Measurements from ENCODE around the gene CNKSR3.
"Not testable (repeated sequence)": the region's sequence is repeated elsewhere in the genome, so short reads cannot be mapped to it uniquely, and the experiment has no call there.

The CNKSR3 gene

GRCh38 chr6:154528310-154528915 lies 17.9 kb upstream of the CNKSR3 start:
- peak; percentile 57 for DNase-seq (ENCODE audit: low read depth)

DNA sequence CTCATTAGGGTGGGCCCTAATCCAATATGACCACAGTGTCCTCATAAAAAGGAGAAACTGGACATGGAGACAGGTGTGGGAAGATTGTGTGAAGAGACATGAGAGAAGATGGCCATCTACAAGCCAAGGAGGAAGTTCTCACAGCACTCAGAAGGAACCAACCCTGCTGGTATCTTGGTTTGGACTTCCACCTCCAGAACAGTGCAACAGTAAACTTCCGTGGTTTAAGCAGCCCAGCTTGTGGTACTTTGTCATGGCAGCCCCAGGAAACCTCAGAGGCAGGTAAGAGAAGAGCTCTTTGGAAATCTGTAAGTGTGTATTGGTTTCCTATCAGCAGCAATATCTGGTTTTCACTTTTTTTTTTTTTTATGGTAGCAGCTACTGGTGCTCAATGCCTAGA lies 16.5 kb upstream of the CNKSR3 start:
- no peak for DNase-seq (ENCODE audit: low read depth)

DNA sequence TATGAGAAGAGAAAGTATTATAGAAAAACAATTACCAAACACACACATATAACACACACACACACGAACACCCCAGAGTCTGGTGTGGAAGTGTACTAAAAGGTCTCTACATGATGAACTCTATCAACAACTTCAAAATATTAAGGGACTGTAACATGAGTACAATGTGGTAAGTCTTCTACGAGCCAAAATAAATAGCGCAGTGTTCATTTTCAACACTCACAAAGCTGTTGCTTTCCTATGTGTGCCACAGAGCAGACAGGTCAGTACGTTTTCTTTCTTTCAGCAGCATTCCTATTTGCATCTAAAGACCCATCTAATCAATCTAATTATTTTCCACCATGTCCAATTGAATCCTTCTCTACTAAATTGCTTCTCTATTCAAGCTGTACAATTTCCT lies 12.1 kb upstream of the CNKSR3 start:
- DNase-seq (ENCODE audit: low read depth): no peak

- peak; percentile 22 for DNase-seq (ENCODE audit: low read depth)
Measured at GRCh38 chr6:154521412-154521811, 10.9 kb upstream of the CNKSR3 start.

DNA sequence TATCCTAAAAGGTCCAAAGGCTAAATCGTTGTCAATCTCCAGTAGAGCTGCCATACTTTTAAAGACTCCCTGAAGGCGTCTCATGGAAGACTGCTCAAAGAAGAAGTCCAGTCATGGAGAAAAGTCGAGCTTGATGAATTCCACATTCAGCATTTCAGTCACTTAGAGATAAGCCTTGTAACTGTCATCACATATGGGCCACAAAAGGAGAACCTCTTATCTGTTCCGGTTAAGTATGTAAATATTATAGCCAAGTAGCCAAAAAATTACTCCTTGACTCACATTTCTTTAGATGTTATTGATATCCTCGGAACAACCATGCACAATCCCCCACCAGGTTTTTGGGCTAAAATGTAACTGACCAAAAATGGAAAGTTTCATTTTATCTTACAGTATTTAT lies 9.8 kb upstream of the CNKSR3 start:
- DNase-seq (ENCODE audit: low read depth): no peak

DNA sequence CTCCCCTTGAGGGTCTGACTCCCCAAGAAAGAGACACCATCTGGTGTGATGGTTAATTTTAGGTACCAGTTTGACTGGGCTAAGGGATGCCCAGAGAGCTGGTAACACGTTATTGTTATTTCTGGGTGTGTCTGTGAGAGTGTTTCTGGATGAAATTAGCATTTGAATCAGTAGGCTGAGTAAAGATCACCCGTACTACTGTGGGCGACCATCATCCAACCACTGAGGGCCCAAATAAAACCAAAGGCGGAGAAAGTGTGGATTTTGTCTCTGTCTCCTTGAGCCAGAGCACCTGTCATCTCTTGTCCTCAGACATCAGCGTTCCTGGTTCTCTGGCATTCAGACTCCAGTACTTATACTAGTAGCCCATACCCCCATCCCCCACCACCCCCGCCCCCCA lies 7.9 kb upstream of the CNKSR3 start:
- no peak for DNase-seq (ENCODE audit: low read depth)

DNA sequence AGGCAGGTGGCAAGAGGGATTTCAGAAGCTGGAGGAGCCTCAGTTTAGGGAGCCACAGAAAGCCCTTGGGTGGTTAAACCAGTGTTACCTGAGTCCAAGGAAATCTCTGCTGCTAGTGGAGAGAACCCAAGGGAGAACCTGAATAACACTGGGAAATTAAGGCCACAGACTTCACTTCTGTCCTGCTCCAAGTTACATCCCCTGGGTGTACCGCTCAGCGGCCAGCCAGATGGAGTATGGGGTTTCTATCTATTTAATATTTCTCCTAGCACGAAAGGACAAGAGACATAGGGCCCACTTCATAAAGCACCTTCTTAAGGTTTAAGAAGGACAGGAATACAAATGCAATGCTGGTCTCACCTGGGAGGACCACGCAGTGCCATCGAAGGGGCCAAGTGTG lies 5.8 kb upstream of the CNKSR3 start:
- DNase-seq (ENCODE audit: low read depth): no peak

- DNase-seq (ENCODE audit: low read depth): no peak
Measured at GRCh38 chr6:154515826-154516225, 5.3 kb upstream of the CNKSR3 start.

- not testable (repeated sequence) for DNase-seq (ENCODE audit: low read depth)
Measured at GRCh38 chr6:154515076-154515475, 4.6 kb upstream of the CNKSR3 start.

DNA sequence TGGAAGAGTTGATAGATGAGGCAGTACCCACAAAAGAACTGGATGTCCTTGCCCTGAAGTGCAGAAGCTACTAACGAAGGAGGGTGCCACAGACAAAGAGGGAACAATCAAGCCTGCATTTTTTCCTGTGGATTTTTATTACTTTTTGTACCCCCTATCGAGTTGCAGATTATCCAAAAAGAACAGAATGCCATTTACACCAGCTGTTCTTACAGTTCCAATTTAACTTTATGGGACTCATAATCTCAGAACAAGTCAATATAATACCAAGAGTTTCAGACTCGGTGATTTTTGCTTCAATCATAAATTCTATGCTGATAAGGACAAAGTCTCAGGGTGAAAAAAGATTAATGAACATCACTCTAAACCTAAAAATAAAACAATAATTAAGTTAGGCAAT lies 4.0 kb upstream of the CNKSR3 start:
- DNase-seq (ENCODE audit: low read depth): no peak

GRCh38 chr6:154513601-154514320 lies 3.3 kb upstream of the CNKSR3 start:
- DNase-seq (ENCODE audit: low read depth): peak; percentile 71

DNA sequence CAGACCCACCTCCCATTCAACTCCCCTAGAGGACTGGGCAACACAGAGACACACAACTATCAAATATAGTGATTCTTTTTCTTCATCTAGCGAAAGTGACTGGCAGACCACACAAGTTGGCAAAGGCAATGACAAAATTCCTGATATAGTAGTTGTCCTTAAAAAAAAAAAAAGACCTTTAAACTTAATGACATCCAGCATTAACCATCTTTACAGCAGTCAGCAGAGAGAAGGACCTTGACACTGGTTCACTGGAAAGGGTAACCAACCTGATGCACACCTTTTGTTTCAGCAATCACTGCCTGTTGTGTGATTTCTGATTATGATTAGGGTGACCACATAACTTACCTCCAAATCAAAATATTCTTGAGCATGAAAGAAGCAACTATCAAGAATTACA lies 1.7 kb upstream of the CNKSR3 start:
- DNase-seq (ENCODE audit: low read depth): no peak

- DNase-seq (ENCODE audit: low read depth): no peak
Measured at GRCh38 chr6:154511791-154512190, 1.3 kb upstream of the CNKSR3 start.

DNA sequence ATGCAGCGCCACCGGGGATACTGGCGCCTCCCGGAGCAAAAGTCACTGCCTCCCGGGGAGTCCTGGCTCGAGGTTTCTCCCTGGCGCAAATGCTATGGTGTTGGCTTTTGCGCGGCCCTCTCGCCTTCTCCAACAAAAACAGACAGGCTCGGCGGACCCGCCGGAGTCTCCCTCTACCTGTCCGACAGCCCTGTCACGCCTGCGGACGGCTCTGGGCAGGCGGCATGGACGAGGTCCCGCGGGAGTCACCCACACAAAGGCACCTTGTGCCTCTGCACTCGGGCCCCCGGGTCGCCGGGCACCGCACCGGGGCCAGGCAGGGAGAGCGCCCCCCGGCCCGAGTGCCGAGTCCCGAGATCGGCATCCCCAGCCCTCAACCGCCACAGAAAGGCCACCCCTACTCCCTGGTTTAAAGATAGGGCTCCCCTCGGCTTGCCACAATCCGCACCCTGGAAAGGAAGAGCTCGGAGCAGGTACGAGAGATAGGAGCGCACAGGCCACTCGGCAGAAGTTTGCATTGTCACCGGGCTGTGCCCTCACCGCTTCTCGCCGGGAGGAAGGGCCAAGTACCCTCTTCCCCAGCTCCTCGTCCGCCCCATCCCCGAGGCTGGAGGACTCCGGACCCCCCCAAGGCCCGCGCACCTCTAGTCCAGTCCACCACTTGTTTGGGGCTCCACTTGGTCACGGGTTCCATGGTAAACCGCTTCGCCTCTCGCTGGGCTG lies 903 bp downstream of the CNKSR3 start:
- DNase-seq (ENCODE audit: low read depth): peak; percentile 21

GRCh38 chr6:154508573-154509375 lies 1.7 kb downstream of the CNKSR3 start:
- peak; percentile 34 for DNase-seq (ENCODE audit: low read depth)

DNA sequence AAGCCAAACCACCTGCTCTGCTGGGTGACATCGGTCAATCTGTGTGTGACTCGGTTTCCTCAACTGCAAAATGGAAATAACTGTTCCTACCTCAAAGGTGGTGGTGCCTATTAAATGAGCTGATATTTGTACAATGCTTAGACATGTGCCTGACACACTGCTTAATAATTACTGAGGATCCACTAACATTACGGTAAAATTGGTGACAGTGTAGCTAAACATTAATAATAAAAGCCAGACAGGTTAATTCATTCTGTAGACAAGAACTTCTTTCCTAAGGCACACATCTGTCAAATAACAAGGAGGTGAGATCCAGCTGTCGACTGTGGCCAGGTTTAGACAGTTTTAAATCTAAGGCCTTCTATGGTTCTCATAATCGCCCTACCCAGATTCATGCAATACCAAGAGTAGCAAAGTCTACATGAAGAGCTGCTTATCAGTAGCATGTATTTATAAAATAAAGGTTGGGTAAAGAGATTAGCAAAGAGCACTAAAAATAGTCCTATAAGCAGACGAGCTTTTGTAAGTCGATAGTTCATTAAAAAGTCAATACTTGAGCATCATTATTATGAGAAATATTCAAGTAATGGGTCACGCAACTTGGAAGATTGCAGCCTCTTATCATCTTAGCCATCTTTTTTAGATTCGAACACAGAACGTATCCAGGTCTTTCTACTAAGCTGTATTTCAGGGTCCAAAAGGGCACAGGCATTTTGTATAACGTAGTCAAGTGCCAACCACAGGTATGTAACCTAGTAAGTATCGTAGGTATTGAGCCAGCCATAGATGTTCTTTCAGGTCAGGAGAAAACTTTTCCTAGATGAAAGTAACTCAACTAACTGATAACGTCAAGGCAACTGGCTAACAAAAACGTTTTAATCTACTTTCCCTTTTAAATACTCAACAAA lies 3.2 kb downstream of the CNKSR3 start:
- no peak for DNase-seq (ENCODE audit: low read depth)

DNA sequence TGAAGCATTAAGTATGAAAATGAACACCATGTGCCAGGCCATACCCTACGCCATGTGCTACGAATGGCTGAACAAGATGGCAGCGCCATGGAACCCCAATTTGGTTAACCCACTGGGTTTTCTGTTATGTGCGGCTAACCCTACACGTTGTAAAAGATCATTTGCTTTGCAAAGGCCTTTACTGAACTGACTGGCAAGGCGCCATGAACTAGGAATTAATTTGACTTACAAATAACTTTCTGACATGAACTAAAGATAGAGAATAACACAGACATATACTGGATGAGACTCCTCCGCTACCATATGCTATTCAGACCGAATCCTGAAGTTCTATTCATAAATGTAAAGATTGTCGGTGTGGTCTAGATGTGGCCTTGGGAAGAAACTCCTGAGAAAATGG lies 3.9 kb downstream of the CNKSR3 start:
- no peak for DNase-seq (ENCODE audit: low read depth)

DNA sequence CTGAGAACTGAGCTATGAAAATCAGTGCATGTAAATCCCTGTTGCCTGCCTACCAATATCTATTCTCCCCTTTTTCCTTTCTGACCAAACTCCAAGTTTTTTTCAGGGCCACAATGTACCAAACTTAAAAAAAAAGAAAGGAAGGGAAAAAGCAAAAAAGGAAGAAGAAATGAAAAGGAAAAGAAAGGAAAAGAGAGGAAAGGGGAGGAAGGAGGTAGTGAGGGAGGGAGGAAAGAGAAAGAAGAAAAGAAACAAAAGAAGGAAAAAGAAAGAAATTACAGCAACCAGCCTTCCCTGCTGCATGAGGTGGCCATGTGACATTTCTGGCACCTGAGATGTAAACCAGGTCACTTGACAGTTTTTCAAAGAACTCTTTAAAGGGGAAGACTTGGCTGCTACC lies 4.4 kb downstream of the CNKSR3 start:
- DNase-seq (ENCODE audit: low read depth): no peak

DNA sequence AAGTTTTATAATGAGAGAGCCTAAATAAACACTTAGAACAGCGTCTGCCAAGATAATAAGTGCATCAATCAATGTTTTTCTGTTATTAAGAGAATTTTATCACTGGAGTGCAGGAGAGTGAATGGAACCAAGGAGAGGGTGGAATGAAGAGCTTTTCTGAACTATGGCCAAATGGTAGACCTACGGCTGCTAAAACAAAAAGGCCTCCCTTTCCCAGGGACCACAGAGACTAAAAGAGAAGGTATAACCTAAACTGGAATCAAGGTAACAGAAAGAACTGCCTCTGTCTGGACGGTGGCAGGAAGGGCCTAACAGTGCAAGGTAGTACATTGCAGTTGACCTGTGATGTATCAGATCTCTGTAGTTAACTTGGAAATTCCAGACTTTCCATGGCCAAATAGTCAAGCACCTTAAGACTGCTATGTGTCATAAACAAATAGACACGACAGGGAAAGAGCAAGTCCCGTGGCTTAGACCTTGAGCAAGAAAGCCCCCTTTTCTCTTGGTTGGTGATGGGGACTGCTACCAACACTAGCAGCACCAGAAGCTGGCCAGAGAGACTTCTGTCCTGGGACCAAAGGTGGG lies 5.5 kb downstream of the CNKSR3 start:
- no peak for DNase-seq (ENCODE audit: low read depth)

DNA sequence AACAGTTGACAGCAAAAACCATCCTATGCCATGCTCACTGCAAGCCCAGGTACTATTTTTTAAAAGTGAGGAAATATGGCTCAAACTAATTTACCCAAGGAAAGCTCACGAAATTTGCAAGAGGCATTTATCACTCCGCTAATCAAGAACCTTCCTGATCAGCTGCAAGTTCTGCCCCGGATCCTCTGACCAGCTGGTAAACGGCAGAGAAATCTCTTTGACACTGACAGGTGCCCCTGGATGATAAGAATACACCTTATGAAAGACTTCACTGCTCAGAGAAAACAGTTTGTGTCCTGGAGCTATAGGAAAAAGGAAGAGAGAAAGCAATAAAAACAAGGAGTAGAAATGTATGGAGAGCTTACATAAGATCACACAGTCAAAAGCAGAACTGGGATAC lies 6.4 kb downstream of the CNKSR3 start:
- no peak for DNase-seq (ENCODE audit: low read depth)

GRCh38 chr6:154503658-154504057 lies 6.8 kb downstream of the CNKSR3 start:
- DNase-seq (ENCODE audit: low read depth): no peak
